SJSA1 (cell line): ENCODE data around the gene B9D1. TPM values are rescaled to one million over a fixed set of nuclear protein-coding genes. Genes with fewer than 3 reads are reported as not detected.

Experiments used
- DNase-seq, 2 experiments: peaks; one replicate each; pipeline ENCODE4 v3.0.0-alpha.2; 2015 to 2020; ENCODE audit warnings: low spot score in 2 of 2, low read depth in 1 of 2
- H3K27ac ChIP-seq: fragments of 250-450 bp; sonication (Bioruptor Pico); 2 replicates; pipeline ENCODE4 v1.5.1; 2020; ENCODE audit warnings: mild to moderate bottlenecking, moderate library complexity
- H3K27me3 ChIP-seq: fragments of 250-450 bp; sonication (Bioruptor Pico); replicated peaks from 2 replicates; pipeline ENCODE4 v1.5.1; 2020; ENCODE audit warnings: mild to moderate bottlenecking, moderate library complexity
- H3K36me3 ChIP-seq: fragments of 250-450 bp; sonication (Bioruptor Pico); 2 replicates; pipeline ENCODE4 v1.5.1; 2020; ENCODE audit warnings: mild to moderate bottlenecking
- H3K4me1 ChIP-seq: fragments of 250-450 bp; sonication (Bioruptor Pico); replicated peaks from 2 replicates; pipeline ENCODE4 v1.6.1; 2021; ENCODE audit warnings: mild to moderate bottlenecking
- H3K4me3 ChIP-seq: fragments of 250-450 bp; sonication (Bioruptor Pico); 2 replicates; pipeline ENCODE4 v1.5.1; 2020; ENCODE audit warnings: mild to moderate bottlenecking
- H3K9me3 ChIP-seq: fragments of 250-450 bp; sonication (Bioruptor Pico); replicated peaks from 2 replicates; pipeline ENCODE4 v1.5.1; 2020; ENCODE audit warnings: mild to moderate bottlenecking
- total RNA-seq: library from RNA; depleted of rRNA; stranded (reverse); fragments of >200 nt; shearing (Covaris generic); gene quantifications from 2 replicates; pipeline ENCODE4 v1.2.3, GENCODE V29; 2014

Gene B9D1
- total RNA-seq, 1 experiment from 2014 or later = 28.0 TPM

DNA sequence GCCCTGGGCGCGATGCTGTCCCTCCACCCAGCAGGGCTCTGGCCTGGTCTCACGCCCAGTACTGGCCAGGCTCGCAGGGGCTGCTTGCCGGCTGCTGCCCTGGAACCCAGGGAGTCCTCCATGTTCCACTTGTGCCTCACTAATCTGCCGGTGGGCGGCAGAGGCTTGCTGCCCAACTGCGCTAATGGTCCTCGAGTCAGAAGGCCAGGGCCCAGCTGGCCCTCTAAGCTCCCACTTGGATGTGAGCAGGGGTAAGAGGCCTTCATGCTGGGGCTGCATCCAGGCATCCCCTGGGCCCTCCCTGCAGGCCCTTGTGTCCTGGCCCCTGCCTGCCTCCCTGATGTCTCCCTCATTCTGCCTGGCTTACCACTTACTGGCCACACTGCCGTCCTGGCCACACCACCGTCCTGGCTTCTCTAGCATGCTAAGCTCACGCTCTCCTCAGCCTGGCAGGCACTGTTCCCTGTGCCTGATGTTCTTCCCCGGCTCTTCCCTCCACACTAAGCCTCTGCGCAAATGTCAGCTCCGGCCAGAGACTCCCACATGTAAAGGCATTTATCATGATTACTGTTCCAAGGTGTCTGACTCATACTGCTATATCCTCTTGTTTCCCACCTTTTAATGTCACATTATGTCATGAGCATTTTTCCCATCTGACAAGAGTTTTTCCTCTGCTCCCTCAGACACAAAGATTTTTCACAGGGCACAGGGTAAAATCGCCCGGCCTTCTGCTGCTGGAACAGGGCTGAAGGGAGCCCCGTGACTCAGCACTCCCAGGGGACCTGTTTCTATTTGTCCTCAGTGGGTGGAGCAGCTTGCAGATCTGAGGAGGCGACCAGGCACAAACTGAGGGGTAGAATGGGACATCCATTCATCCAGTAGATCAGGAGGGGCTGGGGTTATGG is 15.9 kb downstream of the B9D1 start:
- H3K4me1 ChIP-seq = peaks cover 32% of the 10 kb centered on the region
- H3K27ac ChIP-seq = peak overlapping the region; percentile 56
- H3K4me3 ChIP-seq = no peak overlapping the region
- peak; percentile 80 to 87 for DNase-seq
- H3K36me3 ChIP-seq = no peaks in the 10 kb centered on the region
- H3K9me3 ChIP-seq = no peaks in the 10 kb centered on the region
- no peaks in the 10 kb centered on the region for H3K27me3 ChIP-seq

DNA sequence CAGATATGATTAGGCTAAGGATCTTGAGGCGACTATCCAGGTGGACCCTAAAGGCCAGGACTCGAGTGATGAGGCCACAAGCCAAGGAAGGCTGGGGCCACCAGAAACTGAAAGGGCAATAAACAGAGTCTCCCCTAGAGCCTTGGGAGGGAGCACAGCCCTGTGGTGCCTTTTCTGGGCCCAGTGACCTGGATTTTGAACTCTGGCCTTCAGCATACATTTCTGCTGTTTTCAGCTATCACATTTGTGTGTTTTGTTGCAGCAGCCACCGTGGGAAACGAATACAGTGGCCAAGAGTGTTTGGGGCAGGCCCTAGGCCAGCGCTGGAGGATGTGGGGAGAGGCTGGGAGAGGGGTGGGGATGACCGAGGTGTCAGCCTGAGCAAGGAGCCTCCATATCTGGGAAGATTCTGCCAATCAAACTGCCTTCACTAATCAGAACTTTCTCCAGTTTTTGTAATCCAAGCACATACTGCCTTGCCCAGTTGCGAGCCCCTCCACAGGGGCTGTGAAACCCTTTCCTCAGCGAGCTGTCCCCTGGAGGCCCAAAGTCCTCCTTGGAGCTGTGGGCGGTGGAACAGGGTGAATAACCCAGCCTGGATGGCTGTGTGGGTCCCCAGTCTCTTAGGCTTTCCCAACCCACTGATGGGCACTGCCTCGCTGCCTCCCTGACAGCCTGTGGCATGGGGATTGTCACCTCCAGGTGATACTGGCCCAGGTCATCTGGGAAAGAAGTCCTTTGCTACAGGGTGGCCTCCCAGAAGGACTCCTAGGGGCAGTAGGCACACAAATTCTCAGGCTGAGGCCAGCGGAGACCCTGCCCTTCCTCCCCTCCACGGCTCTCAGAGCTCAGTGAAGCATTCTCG is 16.8 kb downstream of the B9D1 start:
- no peak overlapping the region for H3K4me3 ChIP-seq
- no peaks in the 10 kb centered on the region for H3K36me3 ChIP-seq
- H3K9me3 ChIP-seq = no peaks in the 10 kb centered on the region
- peaks cover 32% of the 10 kb centered on the region for H3K4me1 ChIP-seq
- peak overlapping the region; percentile 56 for H3K27ac ChIP-seq
- DNase-seq = no peak
- H3K27me3 ChIP-seq = no peaks in the 10 kb centered on the region

DNA sequence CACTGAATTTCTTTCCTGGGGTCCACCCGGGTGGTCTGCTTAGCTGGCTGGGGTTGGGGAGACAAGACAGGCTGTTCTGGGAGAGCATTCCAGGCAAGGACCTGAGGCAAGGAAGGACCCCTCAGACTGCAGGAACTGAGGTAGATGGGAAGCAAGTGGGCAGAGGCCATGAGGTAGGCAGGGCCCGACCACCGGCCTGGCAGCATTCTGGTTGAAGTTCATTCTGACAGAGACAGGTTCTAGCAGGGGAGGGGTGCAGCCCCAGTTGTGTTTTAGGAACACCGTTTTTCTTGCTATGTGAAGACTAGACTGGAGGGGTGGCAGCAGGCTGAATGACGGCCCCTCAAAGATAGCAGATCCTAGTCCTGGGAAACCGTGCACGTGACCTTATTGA is 17.5 kb downstream of the B9D1 start:
- H3K4me1 ChIP-seq = peaks cover 32% of the 10 kb centered on the region
- no peak for DNase-seq

GRCh38 chr17:19344311-19345066 is 18.0 kb downstream of the B9D1 start:
- Histone ChIP-seq H3K27me3 (no peaks in the 10 kb centered on the region), H3K36me3 (no peaks in the 10 kb centered on the region), H3K4me1 (peaks cover 32% of the 10 kb centered on the region), H3K9me3 (no peaks in the 10 kb centered on the region), H3K4me3 (no peak overlapping the region), H3K27ac (no peak overlapping the region)
- no peak for DNase-seq

More for the DNA sequence above, 17.5 kb downstream of the B9D1 start:
- H3K4me3 ChIP-seq = no peak overlapping the region
- no peak overlapping the region for H3K27ac ChIP-seq
- no peaks in the 10 kb centered on the region for H3K36me3 ChIP-seq
- no peaks in the 10 kb centered on the region for H3K27me3 ChIP-seq
- H3K9me3 ChIP-seq = no peaks in the 10 kb centered on the region

GRCh38 chr17:19343671-19344151 is 18.8 kb downstream of the B9D1 start:
- Histone ChIP-seq H3K9me3 (no peaks in the 10 kb centered on the region), H3K36me3 (no peaks in the 10 kb centered on the region), H3K4me1 (peaks cover 32% of the 10 kb centered on the region), H3K27me3 (no peaks in the 10 kb centered on the region), H3K4me3 (no peak overlapping the region), H3K27ac (no peak overlapping the region)
- DNase-seq = peak in 1 of 2 experiments; percentile 33

DNA sequence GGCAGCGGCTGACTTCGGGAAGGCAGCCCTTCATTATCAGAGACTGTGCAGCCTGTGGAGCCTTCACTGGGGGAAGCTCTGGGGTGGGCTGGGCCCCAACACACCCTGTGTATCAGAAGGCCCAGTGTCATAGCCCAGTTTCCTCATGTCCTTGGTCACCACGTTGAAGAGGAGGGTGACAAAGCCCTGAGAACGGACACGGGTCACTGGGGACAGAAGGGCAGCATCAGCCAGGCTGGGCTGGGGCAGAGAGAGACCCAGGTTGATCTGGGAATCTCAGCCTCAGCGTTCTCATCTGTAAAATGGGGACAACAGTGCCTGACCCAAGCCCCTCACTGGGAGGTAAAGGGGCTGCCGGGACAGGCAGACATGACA is 19.3 kb downstream of the B9D1 start:
- Histone ChIP-seq H3K4me1 (peaks cover 33% of the 10 kb centered on the region), H3K4me3 (no peak overlapping the region), H3K27ac (no peak overlapping the region), H3K36me3 (no peaks in the 10 kb centered on the region), H3K27me3 (no peaks in the 10 kb centered on the region), H3K9me3 (no peaks in the 10 kb centered on the region)
- DNase-seq = no peak

GRCh38 chr17:19342611-19343255 is 19.8 kb downstream of the B9D1 start:
- Histone ChIP-seq H3K36me3 (no peaks in the 10 kb centered on the region), H3K9me3 (no peaks in the 10 kb centered on the region), H3K27ac (no peak overlapping the region), H3K27me3 (no peaks in the 10 kb centered on the region), H3K4me3 (no peak overlapping the region), H3K4me1 (peaks cover 35% of the 10 kb centered on the region)
- no peak for DNase-seq

DNA sequence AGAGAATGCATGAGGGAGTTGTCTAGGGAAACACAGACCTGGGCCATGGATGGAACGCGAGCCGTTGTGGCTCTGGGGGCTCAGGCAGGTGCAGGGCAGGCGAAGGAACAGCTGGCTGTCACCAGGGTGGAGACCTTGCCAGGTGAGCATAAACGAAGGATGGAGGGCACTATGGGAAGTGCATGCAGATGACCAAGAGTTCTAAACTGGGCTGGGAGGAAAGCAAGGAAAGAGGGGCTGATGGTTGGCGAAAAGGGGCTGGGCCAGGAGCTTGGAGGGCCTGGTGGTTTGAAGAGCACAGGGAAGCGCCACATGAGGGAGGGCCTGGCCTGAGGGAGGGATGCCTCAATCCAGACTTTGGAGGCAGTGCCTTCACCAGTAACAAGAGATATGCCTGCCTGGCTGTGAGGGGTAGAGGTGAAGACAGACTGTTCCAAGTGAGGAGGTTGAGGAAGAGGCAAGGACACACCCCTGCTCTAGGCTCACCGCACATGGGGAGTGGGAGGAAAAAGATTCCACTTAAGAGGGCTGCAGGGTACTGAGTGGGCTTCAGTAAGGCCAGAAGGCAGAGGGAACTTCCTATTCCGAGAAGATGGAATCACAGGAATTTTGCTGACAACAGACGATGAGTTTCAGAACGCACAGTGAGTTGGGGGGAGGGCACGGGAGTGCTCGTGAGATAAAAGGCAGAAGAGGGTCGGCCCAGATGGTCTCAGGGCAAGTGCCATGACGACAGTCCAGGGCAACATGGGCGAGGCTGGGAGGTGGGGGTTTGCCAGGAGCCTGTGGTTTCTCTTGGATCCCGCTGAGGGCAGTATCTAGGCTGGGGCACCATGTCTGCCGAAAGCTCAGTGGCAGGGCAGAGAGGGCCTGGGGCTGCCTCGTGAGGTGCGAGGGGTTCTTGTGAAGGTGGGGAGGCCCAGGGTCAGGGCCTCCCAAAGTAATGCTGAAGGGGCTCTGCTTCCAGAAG is 20.6 kb downstream of the B9D1 start:
- DNase-seq = no peak

DNA sequence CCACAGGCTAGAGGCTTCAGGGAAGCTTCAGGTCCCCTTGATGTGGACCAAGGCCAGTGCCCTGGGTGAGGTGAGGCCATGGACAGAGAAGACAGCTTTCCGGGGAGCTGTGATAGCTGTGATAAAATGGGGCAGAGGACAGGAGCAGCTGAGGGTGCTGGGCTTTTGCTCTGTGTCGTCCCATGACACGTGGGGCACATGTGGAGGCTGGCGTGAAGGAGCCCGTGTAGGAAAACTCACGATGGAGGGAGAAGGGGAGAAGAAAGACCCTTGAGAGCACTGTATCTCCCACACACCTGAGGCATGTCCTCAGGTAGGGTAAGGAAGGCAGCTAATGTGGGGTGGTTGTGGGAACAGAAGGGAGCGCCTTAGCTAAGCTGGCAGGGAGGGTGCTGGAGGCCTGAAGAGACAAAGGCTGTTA is 21.3 kb downstream of the B9D1 start:
- H3K4me1 ChIP-seq = peaks cover 20% of the 10 kb centered on the region
- no peaks in the 10 kb centered on the region for H3K9me3 ChIP-seq
- no peaks in the 10 kb centered on the region for H3K36me3 ChIP-seq
- H3K4me3 ChIP-seq = no peak overlapping the region
- H3K27ac ChIP-seq = no peak overlapping the region
- H3K27me3 ChIP-seq = no peaks in the 10 kb centered on the region
- no peak for DNase-seq

More for the DNA sequence above, 20.6 kb downstream of the B9D1 start:
- no peaks in the 10 kb centered on the region for H3K36me3 ChIP-seq
- H3K4me1 ChIP-seq = peaks cover 27% of the 10 kb centered on the region
- no peak overlapping the region for H3K27ac ChIP-seq
- H3K4me3 ChIP-seq = no peak overlapping the region
- no peaks in the 10 kb centered on the region for H3K9me3 ChIP-seq
- H3K27me3 ChIP-seq = no peaks in the 10 kb centered on the region

- Histone ChIP-seq H3K4me1 (peaks cover 13% of the 10 kb centered on the region), H3K4me3 (no peak overlapping the region), H3K9me3 (no peaks in the 10 kb centered on the region), H3K27me3 (no peaks in the 10 kb centered on the region), H3K36me3 (peaks cover 3% of the 10 kb centered on the region; the same call in 1 of the 2 replicates), H3K27ac (no peak overlapping the region)
- DNase-seq = no peak
Observed at GRCh38 chr17:19339341-19339815, 23.1 kb downstream of the B9D1 start.

GRCh38 chr17:19338031-19338990 is 24.2 kb downstream of the B9D1 start:
- Histone ChIP-seq H3K4me3 (no peak overlapping the region), H3K9me3 (no peaks in the 10 kb centered on the region), H3K27ac (no peak overlapping the region), H3K27me3 (no peaks in the 10 kb centered on the region), H3K36me3 (peaks cover 11% of the 10 kb centered on the region; the same call in 1 of the 2 replicates), H3K4me1 (peaks cover 13% of the 10 kb centered on the region)
- DNase-seq = peak; percentile 56 to 78
